Spleen (tissue), 11 donors: ENCODE data around the gene NRXN3. TPM values are rescaled to one million over a fixed set of nuclear protein-coding genes. Genes with fewer than 3 reads are reported as not detected.

ENCODE experiments used
- DNase-seq: peaks from one replicate; pipeline ENCODE4 v3.0.0-alpha.2; 2020
- H3K27ac ChIP-seq, 8 donors: fragments of 200-600 bp; sonication (generic) in 7 of 8; 1 replicate in 4 of 8; 2 replicates in 4 of 8; pipeline versions ENCODE4 v1.5.0 to v1.8.0; 2016 to 2021; ENCODE audit warnings: inconsistent platforms in 4 of 8, mild to moderate bottlenecking in 4 of 8, moderate library complexity in 1 of 8
- H3K27me3 ChIP-seq, 7 donors: fragments of 200-600 bp; sonication (generic) in 6 of 7; replicated peaks in 1 of 7; 1 replicate in 4 of 7; 2 replicates in 3 of 7; pipeline versions ENCODE4 v1.5.0 to v1.8.0; 2016 to 2021; ENCODE audit warnings: inconsistent platforms in 3 of 7, mild to moderate bottlenecking in 1 of 7
- H3K36me3 ChIP-seq, 6 donors: fragments of 200-600 bp; sonication (generic) in 5 of 6; 1 replicate in 4 of 6; 2 replicates in 2 of 6; pipeline versions ENCODE4 v1.5.0 to v1.8.0; 2016 to 2021; ENCODE audit warnings: inconsistent platforms in 2 of 6
- H3K4me1 ChIP-seq, 6 donors: fragments of 200-600 bp; sonication (generic) in 5 of 6; 1 replicate in 3 of 6; 2 replicates in 3 of 6; pipeline versions ENCODE4 v1.5.0 to v1.8.0; 2016 to 2021; ENCODE audit warnings: inconsistent platforms in 3 of 6
- H3K4me3 ChIP-seq, 8 donors: fragments of 200-600 bp; sonication (generic) in 7 of 8; 1 replicate in 4 of 8; 2 replicates in 4 of 8; pipeline versions ENCODE4 v1.5.0 to v1.8.0; 2016 to 2021; ENCODE audit warnings: inconsistent platforms in 4 of 8, mild to moderate bottlenecking in 4 of 8, moderate library complexity in 2 of 8
- H3K9me3 ChIP-seq, 8 donors: fragments of 200-600 bp; sonication (generic) in 7 of 8; 1 replicate in 4 of 8; 2 replicates in 4 of 8; pipeline versions ENCODE4 v1.5.0 to v1.8.0; 2016 to 2021; ENCODE audit warnings: inconsistent platforms in 4 of 8
- POLR2A ChIP-seq, 3 donors: fragments of 450-650 bp; IDR thresholded peaks; one replicate each; pipeline ENCODE4 v1.5.1; 2017; ENCODE audit warnings: antibody characterized with exemption in 3 of 3, mild to moderate bottlenecking in 1 of 3
- POLR2AphosphoS5 ChIP-seq, 3 donors: sonication (generic); formaldehyde crosslinking; IDR thresholded peaks; one replicate each; pipeline ENCODE4 v1.5.1; 2017; ENCODE audit warnings: antibody characterized with exemption in 3 of 3
- WGBS, 5 donors: extraction: QIAGEN DNeasy Blood & Tissue Kit in 3 of 5; methylation state at CpG; one replicate each; pipeline versions ENCODE4 v1.1.5 to v1.1.7; 2013 to 2018; 5-methylcytosine and 5-hydroxymethylcytosine counted together
- intact Hi-C: fragments of 100-400 bp; cut with DNase I; formaldehyde crosslinking; loops from one replicate; pipeline ENCODE4 v1.15.0; 2023; ENCODE audit warnings: low total_unique reads
- polyA plus RNA-seq, 3 donors: library from polyadenylated mRNA; stranded (reverse); fragments of 200-250 nt; gene quantifications; one replicate each; pipeline ENCODE4 v1.2.1, GENCODE V29; 2013
- total RNA-seq, 7 donors: library from RNA; depleted of rRNA in 3 of 7; stranded (reverse); fragments of >200 nt in 3 of 7; fragmentation: NEBNext Ultra II Directional in 4 of 7; extraction: Animal tissue kit (Norgen Biotek cat#: 25700) in 4 of 7; gene quantifications; one replicate each; pipeline versions ENCODE4 v1.1.0 to v1.2.1, GENCODE V29; 2016 to 2021
- TF ChIP-seq, protein P1 (sequence below), 11 experiments: fragments of 200-600 bp in 7 of 11; fragments of 450-650 bp in 4 of 11; sonication (generic) in 4 of 11; IDR thresholded peaks in 8 of 11; conservative IDR thresholded peaks in 3 of 11; 1 replicate in 7 of 11; 2 replicates in 4 of 11; pipeline versions ENCODE4 v1.4.0 to v1.8.0; 2016 to 2021; ENCODE audit warnings: antibody characterized with exemption in 11 of 11, inconsistent platforms in 4 of 11, mild to moderate bottlenecking in 1 of 11
- donor health status: healthy with polysubstance abuse.
- donor health status: DM: no; HTN: no; CAD: no; lungs with moderate emphysema.
- donor health status: DM: no; HTN: no; CAD: no.
- donor health status: Bipolar disorder and iron deficiency.
- donor health status: healthy.
- donor health status: DM: no; HTN: no; CAD: no.
- donor health status: DM: yes; HTN: yes; CAD: no.

NRXN3 gene
- total and polyA plus RNA-seq, 10 donors: 0.21 to 11.5 (median 1.6) TPM

GRCh38 chr14:78902010-78902623 lies 731.9 kb downstream of the NRXN3 start:
- Histone ChIP-seq H3K4me1 (no peaks in the 10 kb centered on the region), H3K27ac (no peak overlapping the region), H3K4me3 (no peak overlapping the region), H3K36me3 (no peaks in the 10 kb centered on the region), H3K27me3 (no peaks in the 10 kb centered on the region), H3K9me3 (no peaks in the 10 kb centered on the region)
- 8 to 12% (median 9%) methylated on average over 5 of the region's 5 CpGs for WGBS, 5 donors
- no peak for DNase-seq
- intact Hi-C loops: no loop called here
- TF ChIP-seq, protein P1, sequence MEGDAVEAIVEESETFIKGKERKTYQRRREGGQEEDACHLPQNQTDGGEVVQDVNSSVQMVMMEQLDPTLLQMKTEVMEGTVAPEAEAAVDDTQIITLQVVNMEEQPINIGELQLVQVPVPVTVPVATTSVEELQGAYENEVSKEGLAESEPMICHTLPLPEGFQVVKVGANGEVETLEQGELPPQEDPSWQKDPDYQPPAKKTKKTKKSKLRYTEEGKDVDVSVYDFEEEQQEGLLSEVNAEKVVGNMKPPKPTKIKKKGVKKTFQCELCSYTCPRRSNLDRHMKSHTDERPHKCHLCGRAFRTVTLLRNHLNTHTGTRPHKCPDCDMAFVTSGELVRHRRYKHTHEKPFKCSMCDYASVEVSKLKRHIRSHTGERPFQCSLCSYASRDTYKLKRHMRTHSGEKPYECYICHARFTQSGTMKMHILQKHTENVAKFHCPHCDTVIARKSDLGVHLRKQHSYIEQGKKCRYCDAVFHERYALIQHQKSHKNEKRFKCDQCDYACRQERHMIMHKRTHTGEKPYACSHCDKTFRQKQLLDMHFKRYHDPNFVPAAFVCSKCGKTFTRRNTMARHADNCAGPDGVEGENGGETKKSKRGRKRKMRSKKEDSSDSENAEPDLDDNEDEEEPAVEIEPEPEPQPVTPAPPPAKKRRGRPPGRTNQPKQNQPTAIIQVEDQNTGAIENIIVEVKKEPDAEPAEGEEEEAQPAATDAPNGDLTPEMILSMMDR (IDR thresholded peaks at IDR 0.05 in 8 of 11, conservative IDR thresholded peaks at IDR 0.05 in 3 of 11): peak in 5 of 11 experiments; percentile 6 to 30 (median 18)
- no peak for TF ChIP-seq POLR2AphosphoS5 (IDR thresholded peaks at IDR 0.05)
- TF ChIP-seq POLR2A (IDR thresholded peaks at IDR 0.05): no peak

DNA sequence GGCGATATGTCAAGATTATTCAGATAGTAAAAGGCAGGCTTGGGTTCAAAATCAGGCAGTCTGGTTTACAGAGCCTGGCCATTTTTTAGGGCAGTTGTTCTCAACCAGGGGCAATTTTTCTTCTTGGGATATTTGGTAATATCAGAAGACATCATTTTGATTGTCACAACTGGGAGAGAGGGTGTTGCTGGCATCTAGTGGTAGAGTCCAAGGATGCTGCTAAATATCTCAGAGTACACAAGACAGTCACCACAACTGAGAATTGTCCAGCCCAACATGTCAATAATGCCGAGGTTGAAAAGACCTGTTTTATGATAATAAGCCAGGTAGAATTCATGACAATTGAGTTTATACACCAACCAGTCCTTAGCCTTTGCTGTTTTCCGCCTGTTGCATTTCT lies 733.9 kb downstream of the NRXN3 start:
- H3K4me1 ChIP-seq: no peaks in the 10 kb centered on the region

DNA sequence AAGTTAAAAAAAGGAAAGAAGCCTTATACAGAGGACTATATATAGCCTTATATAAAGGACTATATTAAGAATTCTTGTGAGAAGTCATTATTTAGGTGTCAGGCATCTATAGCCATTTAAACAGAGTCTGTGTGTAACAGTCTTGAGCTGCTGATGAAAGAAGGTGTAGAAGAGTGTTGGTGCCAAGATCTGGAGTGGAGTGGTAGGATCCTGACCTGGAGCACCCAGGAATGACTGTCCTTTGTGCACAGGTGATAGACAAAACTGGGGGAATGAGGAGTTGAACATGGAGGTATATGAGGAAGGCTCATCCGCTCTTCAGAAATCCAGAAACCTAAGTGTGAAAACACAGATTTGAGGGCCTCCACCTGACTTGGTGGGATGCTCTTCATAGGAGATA lies 747.3 kb downstream of the NRXN3 start:
- no peak overlapping the region for H3K27ac ChIP-seq
- H3K27me3 ChIP-seq: peaks cover 0 to 4% (median 0%) of the 10 kb centered on the region in 7 donors
- H3K4me3 ChIP-seq: no peak overlapping the region
- TF ChIP-seq, protein P1 (IDR thresholded peaks at IDR 0.05 in 8 of 11, conservative IDR thresholded peaks at IDR 0.05 in 3 of 11): no peak
- TF ChIP-seq POLR2AphosphoS5 (IDR thresholded peaks at IDR 0.05): no peak
- no peak for TF ChIP-seq POLR2A (IDR thresholded peaks at IDR 0.05)
- no peak for DNase-seq
- no peaks in the 10 kb centered on the region for H3K9me3 ChIP-seq
- no peaks in the 10 kb centered on the region for H3K4me1 ChIP-seq
- 34 to 100% (median 96%) methylated on average over 1 of the region's 1 CpG for WGBS, 5 donors
- H3K36me3 ChIP-seq: no peaks in the 10 kb centered on the region
- intact Hi-C loops: no loop called here

More for the DNA sequence above, 733.9 kb downstream of the NRXN3 start:
- Histone ChIP-seq H3K27me3 (no peaks in the 10 kb centered on the region), H3K4me3 (no peak overlapping the region), H3K27ac (no peak overlapping the region), H3K36me3 (no peaks in the 10 kb centered on the region), H3K9me3 (peaks cover 0 to 9% (median 0%) of the 10 kb centered on the region in 8 donors)
- DNase-seq: no peak
- intact Hi-C loops: no loop called here
- TF ChIP-seq POLR2A (IDR thresholded peaks at IDR 0.05) (no peak), POLR2AphosphoS5 (IDR thresholded peaks at IDR 0.05) (no peak)
- TF ChIP-seq, protein P1 (IDR thresholded peaks at IDR 0.05 in 8 of 11, conservative IDR thresholded peaks at IDR 0.05 in 3 of 11): no peak
- 83 to 91% (median 85%) methylated on average over 3 of the region's 3 CpGs for whole genome bisulfite sequencing, 5 donors

DNA sequence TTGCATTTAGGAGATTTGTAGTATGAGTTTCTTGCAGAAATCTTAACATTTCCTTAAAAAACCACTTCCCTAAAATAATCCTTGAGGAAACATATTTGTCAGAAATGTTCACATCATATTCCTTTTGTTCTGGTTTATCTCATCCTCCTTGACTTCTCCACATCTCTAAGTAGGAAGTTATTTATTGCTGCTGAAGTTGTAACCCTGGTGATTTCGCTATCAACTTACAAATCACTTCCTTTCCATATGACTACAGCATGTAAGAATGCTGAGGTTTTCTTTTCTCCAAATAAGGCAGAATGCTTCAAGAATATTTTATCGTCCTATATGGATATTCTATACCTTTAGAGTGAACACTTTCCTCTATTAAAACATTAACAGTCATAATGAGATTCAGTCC lies 751.7 kb downstream of the NRXN3 start:
- H3K27me3 ChIP-seq: no peaks in the 10 kb centered on the region
- H3K27ac ChIP-seq: no peak overlapping the region
- H3K4me1 ChIP-seq: no peaks in the 10 kb centered on the region
- TF ChIP-seq, protein P1 (IDR thresholded peaks at IDR 0.05 in 8 of 11, conservative IDR thresholded peaks at IDR 0.05 in 3 of 11): no peak
- no peak for TF ChIP-seq POLR2A (IDR thresholded peaks at IDR 0.05)
- no peak for TF ChIP-seq POLR2AphosphoS5 (IDR thresholded peaks at IDR 0.05)
- DNase-seq: no peak
- 5 to 17% (median 10%) methylated on average over 2 of the region's 2 CpGs for WGBS, 5 donors
- no peaks in the 10 kb centered on the region for H3K36me3 ChIP-seq
- no peaks in the 10 kb centered on the region for H3K9me3 ChIP-seq
- intact Hi-C loops: no loop called here
- no peak overlapping the region for H3K4me3 ChIP-seq
